Ovary (tissue), 3 donors: ENCODE results near the gene BBS1.

Experiments
- CTCF ChIP-seq, 3 donors: fragments of 450-650 bp in 2 of 3; fragments of 200-600 bp in 1 of 3; IDR thresholded peaks; one replicate each; pipeline versions ENCODE4 v1.5.1 to v1.8.0; 2016 to 2022; ENCODE audit warnings: antibody characterized with exemption in 3 of 3, mild to moderate bottlenecking in 1 of 3
- EP300 ChIP-seq: sonication (generic); formaldehyde crosslinking; IDR thresholded peaks from one replicate; pipeline ENCODE4 v1.6.1; 2017; ENCODE audit warnings: antibody characterized with exemption
- POLR2A ChIP-seq: fragments of 450-650 bp; IDR thresholded peaks from one replicate; pipeline ENCODE4 v1.6.1; 2017; ENCODE audit warnings: antibody characterized with exemption, mild to moderate bottlenecking, moderate library complexity
- donor health status: DM: no; HTN: no; CAD: no.

- peak in 1 of 3 donors; percentile 19 for TF ChIP-seq CTCF (IDR thresholded peaks at IDR 0.05)
- no peak for TF ChIP-seq POLR2A
- TF ChIP-seq EP300: no peak
Measured at GRCh38 chr11:66479394-66480116, 30.9 kb upstream of the BBS1 start.
